ENCODE data around the gene RAN. TPM values are rescaled to one million over a fixed set of nuclear protein-coding genes. Genes with fewer than 3 reads are reported as not detected.

RAN gene
- total RNA-seq, 1 donor from 2014 or later, result 300 TPM

GRCh38 chr12:130835011-130835410 lies 36.9 kb upstream of the RAN start:
- H3K4me1 ChIP-seq, result peaks cover 39% of the 10 kb centered on the region
- H3K9me3 ChIP-seq, result no peaks in the 10 kb centered on the region
- H3K27me3 ChIP-seq (ENCODE audit: low read depth), result no peaks in the 10 kb centered on the region
- no peak overlapping the region for H3K27ac ChIP-seq
- intact Hi-C loops (cut with DNase I), result no loop called here
- no peak for TF ChIP-seq CTCF (IDR thresholded peaks at IDR 0.05)
- H3K4me3 ChIP-seq, result no peak overlapping the region
- H3K36me3 ChIP-seq, result no peaks in the 10 kb centered on the region
- DNase-seq, result no peak
- no peak for ATAC-seq

- Histone ChIP-seq H3K27ac (no peak overlapping the region), H3K9me3 (no peaks in the 10 kb centered on the region), H3K36me3 (no peaks in the 10 kb centered on the region), H3K4me1 (peaks cover 39% of the 10 kb centered on the region), H3K4me3 (no peak overlapping the region), H3K27me3 (ENCODE audit: low read depth) (no peaks in the 10 kb centered on the region)
- DNase-seq (no peak), ATAC-seq (no peak)
- TF ChIP-seq CTCF (IDR thresholded peaks at IDR 0.05), result no peak
- intact Hi-C loops (cut with DNase I), result no loop called here
Measured at GRCh38 chr12:130835436-130835835, 36.4 kb upstream of the RAN start.

GRCh38 chr12:130838284-130838950 lies 33.4 kb upstream of the RAN start:
- DNase-seq, result peak; percentile 62
- Histone ChIP-seq H3K36me3 (no peaks in the 10 kb centered on the region), H3K27me3 (ENCODE audit: low read depth) (no peaks in the 10 kb centered on the region), H3K4me3 (peak overlapping the region; percentile 84), H3K27ac (peak overlapping the region; percentile 79), H3K9me3 (no peaks in the 10 kb centered on the region), H3K4me1 (peaks cover 27% of the 10 kb centered on the region)
- TF ChIP-seq CTCF (IDR thresholded peaks at IDR 0.05), result no peak
- intact Hi-C loops (cut with DNase I), result no loop called here
- peak; percentile 63 to 78 for ATAC-seq

GRCh38 chr12:130838951-130839769 lies 32.7 kb upstream of the RAN start, which contains the start of gene STX2:
TSS of gene STX2 (minus strand) at chr12:130839250. CDS start at chr12:130839099, 151 bp downstream.
- intact Hi-C loops (cut with DNase I), result no loop called here
- peak; percentile 20 for TF ChIP-seq CTCF (IDR thresholded peaks at IDR 0.05)
- Histone ChIP-seq H3K36me3 (no peaks in the 10 kb centered on the region), H3K4me1 (peaks cover 27% of the 10 kb centered on the region), H3K9me3 (no peaks in the 10 kb centered on the region), H3K4me3 (peak within 1 kb of the TSS; percentile 84), H3K27me3 (ENCODE audit: low read depth) (no peaks in the 10 kb centered on the region), H3K27ac (peak within 1 kb of the TSS; percentile 79)
- DNase-seq, result peak; percentile 88
- peak; percentile 97 to 99 for ATAC-seq

GRCh38 chr12:130839770-130840404 lies 32.0 kb upstream of the RAN start:
- Histone ChIP-seq H3K27ac (no peak overlapping the region), H3K4me1 (peaks cover 26% of the 10 kb centered on the region), H3K27me3 (ENCODE audit: low read depth) (no peaks in the 10 kb centered on the region), H3K9me3 (no peaks in the 10 kb centered on the region), H3K36me3 (no peaks in the 10 kb centered on the region), H3K4me3 (peak overlapping the region; percentile 84)
- intact Hi-C loops (cut with DNase I), result no loop called here
- ATAC-seq, result no peak
- DNase-seq, result no peak
- TF ChIP-seq CTCF (IDR thresholded peaks at IDR 0.05), result no peak

All from lower lobe of right lung (tissue), 2 donors.